HepG2 (cell line): ENCODE results near the gene COLGALT1. TPM values are rescaled to one million over a fixed set of nuclear protein-coding genes. Genes with fewer than 3 reads are reported as not detected.

Experiments
- ATAC-seq: fragments of 200-7000 bp; cut with Tn5 transposase; 3 replicates; pipeline ENCODE4 v1.9.1; 2020; ENCODE audit warnings: mild to moderate bottlenecking, moderate library complexity
- BruUV-seq: library from RNA; stranded (reverse); fragments of 400-500 nt; replicated peaks from 2 replicates; lab custom pipeline; 2021; lab: Mats Ljungman, UMichigan
- CTCF ChIA-PET: fragments of 300-600 bp; formaldehyde crosslinking; extraction: SDS; loops from one replicate; lab custom pipeline; 2021; ENCODE audit warnings: low total read pairs, inconsistent platforms, low intra/inter-chr PET ratio; lab: Yijun Ruan, JAX
- POLR2A ChIA-PET: fragments of 350-600 bp; sonication (Branson Sonifier 250); formaldehyde crosslinking; loops from one replicate; lab custom pipeline; 2020; ENCODE audit warnings: antibody characterized with exemption, inconsistent platforms; lab: Yijun Ruan, JAX
- DNase-seq: peaks from one replicate; pipeline ENCODE4 v3.0.0-alpha.2; 2015; ENCODE audit warnings: low spot score
- FAIRE-seq: peaks from 3 replicates; lab custom pipeline; 2011; peaks lifted over from hg19 to GRCh38; lab: Jason Lieb, UNC
- H2AFZ ChIP-seq: one replicate; pipeline ENCODE4 v1.6.1; 2011; ENCODE audit warnings: low read length, inconsistent platforms
- H3K27ac ChIP-seq: fragments of 300-600 bp; 3 replicates; pipeline ENCODE4 v1.8.0; 2011; ENCODE audit warnings: mixed run types, mild to moderate bottlenecking, mixed read lengths, low read length, inconsistent platforms; ENCODE audit not compliant: insufficient read depth; ENCODE audit errors: extremely low read length
- H3K27me3 ChIP-seq, 2 experiments: fragments of 200-600 bp in 1 of 2; 2 replicates in 1 of 2; 3 replicates in 1 of 2; pipeline versions ENCODE4 v1.6.0 to v1.8.0; 2011; ENCODE audit warnings: low read length in 2 of 2, mild to moderate bottlenecking in 2 of 2, moderate library complexity in 2 of 2, inconsistent platforms in 1 of 2; ENCODE audit not compliant: insufficient read depth in 2 of 2, control insufficient read depth in 1 of 2
- H3K36me3 ChIP-seq, 2 experiments: fragments of 200-600 bp in 1 of 2; replicated peaks in 1 of 2; 2 replicates in 1 of 2; 3 replicates in 1 of 2; pipeline versions ENCODE4 v1.5.1 to v1.8.0; 2011; ENCODE audit warnings: low read length in 2 of 2, inconsistent platforms in 1 of 2; ENCODE audit not compliant: insufficient read depth in 2 of 2, control insufficient read depth in 1 of 2
- H3K4me1 ChIP-seq: 2 replicates; pipeline ENCODE4 v1.5.1; 2012; ENCODE audit warnings: low read length, inconsistent platforms; ENCODE audit not compliant: insufficient read depth
- H3K4me2 ChIP-seq: 2 replicates; pipeline ENCODE4 v1.6.0; 2011; ENCODE audit warnings: low read depth, low read length, inconsistent platforms
- H3K4me3 ChIP-seq, 3 experiments: fragments of 200-600 bp in 1 of 3; sonication (generic), shearing (Covaris generic) in 1 of 3; replicated peaks in 1 of 3; 2 replicates each; pipeline ENCODE4 v1.5.1; 2011 to 2016; ENCODE audit warnings: low read length in 3 of 3, inconsistent platforms in 2 of 3, low read depth in 2 of 3, mild to moderate bottlenecking in 2 of 3, control low read depth in 1 of 3, mixed read lengths in 1 of 3; ENCODE audit not compliant: insufficient read depth in 1 of 3
- H3K79me2 ChIP-seq: one replicate; pipeline ENCODE4 v1.6.1; 2011; ENCODE audit warnings: low read length, inconsistent platforms; ENCODE audit not compliant: insufficient read depth
- H3K9ac ChIP-seq: 2 replicates; pipeline ENCODE4 v1.6.0; 2011; ENCODE audit warnings: mild to moderate bottlenecking, low read depth, low read length, inconsistent platforms; ENCODE audit not compliant: insufficient read depth
- H3K9me3 ChIP-seq: 2 replicates; pipeline ENCODE4 v1.5.1; 2012; ENCODE audit warnings: mild to moderate bottlenecking, low read length
- H4K20me1 ChIP-seq: 2 replicates; pipeline ENCODE4 v1.6.0; 2011; ENCODE audit warnings: inconsistent platforms, mild to moderate bottlenecking, low read length, moderate library complexity; ENCODE audit not compliant: insufficient read depth
- JUNB ChIP-seq: sonication (generic); formaldehyde crosslinking; IDR thresholded peaks from 2 replicates; pipeline ENCODE4 v1.8.0; 2022; ENCODE audit warnings: missing genetic modification reagents, mild to moderate bottlenecking, borderline replicate concordance
- NFATC3 ChIP-seq: sonication (generic); formaldehyde crosslinking; IDR thresholded peaks from 2 replicates; pipeline ENCODE4 v1.5.1; 2020; ENCODE audit warnings: mild to moderate bottlenecking, missing genetic modification reagents
- NR1H2 ChIP-seq: sonication (generic); formaldehyde crosslinking; IDR thresholded peaks from 2 replicates; pipeline ENCODE4 v1.8.1; 2022; ENCODE audit warnings: low read depth, missing genetic modification reagents, borderline replicate concordance
- RXRB ChIP-seq: IDR thresholded peaks from 2 replicates; pipeline ENCODE4 v1.6.1; 2016; ENCODE audit warnings: borderline replicate concordance, missing genetic modification reagents, missing compliant biosample characterization
- SRY ChIP-seq: sonication (generic); formaldehyde crosslinking; IDR thresholded peaks from 2 replicates; pipeline ENCODE4 v1.8.0; 2022; ENCODE audit warnings: mild to moderate bottlenecking, missing genetic modification reagents
- ZBTB40 ChIP-seq, 2 experiments: fragments of 450-650 bp in 1 of 2; sonication (generic) in 1 of 2; formaldehyde crosslinking in 1 of 2; IDR thresholded peaks; 2 replicates each; pipeline versions ENCODE4 v1.6.1 to v1.8.0; 2016 to 2022; ENCODE audit warnings: antibody characterized with exemption in 1 of 2, mild to moderate bottlenecking in 1 of 2, missing genetic modification reagents in 1 of 2
- ZNF160 ChIP-seq: sonication (generic); formaldehyde crosslinking; IDR thresholded peaks from 2 replicates; pipeline ENCODE4 v1.8.0; 2022; ENCODE audit warnings: mild to moderate bottlenecking, inconsistent platforms, missing genetic modification reagents
- ZNF207 ChIP-seq: fragments of 450-650 bp; IDR thresholded peaks from 2 replicates; pipeline ENCODE4 v1.6.1; 2016; ENCODE audit warnings: antibody characterized with exemption, borderline replicate concordance
- ZNF362 ChIP-seq: sonication (generic); formaldehyde crosslinking; IDR thresholded peaks from 2 replicates; pipeline ENCODE4 v1.4.0; 2020; ENCODE audit warnings: missing genetic modification reagents, mild to moderate bottlenecking, borderline replicate concordance
- ZNF513 ChIP-seq: sonication (generic); formaldehyde crosslinking; conservative IDR thresholded peaks from 2 replicates; pipeline ENCODE4 v1.5.0; 2020; ENCODE audit warnings: missing genetic modification reagents
- WGBS: methylation state at CpG from one replicate; pipeline ENCODE4 v1.1.6; 2017; ENCODE audit warnings: low lambda C conversion rate; 5-methylcytosine and 5-hydroxymethylcytosine counted together
- in situ Hi-C: cut with HindIII; loops from 2 replicates; pipeline ENCODE4 v1.10.0; 2017; ENCODE audit warnings: low pct_unique_long_range_greater_than_20kb; ENCODE audit not compliant: extremely low pct_ligation_motif_present
- intact Hi-C: fragments of 100-400 bp; cut with micrococcal nuclease; formaldehyde crosslinking; loops from one replicate; pipeline ENCODE4 v1.10.0; 2022; ENCODE audit not compliant: unreplicated experiment
- polyA plus RNA-seq, 8 experiments: library from polyadenylated mRNA; depleted of rRNA in 3 of 8; stranded (reverse) in 7 of 8; unstranded in 1 of 8; fragments of >200 nt; fragmentation: Illumina TruSeq in 4 of 8; extraction: Trizol in 4 of 8; gene quantifications; 2 replicates each; pipeline versions ENCODE4 v1.2.1 to v1.2.3, GENCODE V29; 2011 to 2016; ENCODE audit warnings: low read depth in 4 of 8, missing spikeins in 1 of 8, mixed read lengths in 1 of 8; ENCODE audit not compliant: insufficient read depth in 1 of 8
- total RNA-seq, 5 experiments: library from RNA; depleted of rRNA; stranded (reverse); fragments of >200 nt; fragmentation: Illumina TruSeq; extraction: Trizol; gene quantifications; 2 replicates each; pipeline ENCODE4 v1.2.3, GENCODE V29; 2016; ENCODE audit warnings: low read depth in 1 of 5

The COLGALT1 gene
- total and polyA plus RNA-seq, 2 of the 13 experiments (the other 11 are each of a cell fraction or from before 2014, with no cell fraction given): 58.0 to 211 TPM

- TF ChIP-seq ZBTB40 (IDR thresholded peaks at IDR 0.05) (no peak), ZBTB40 (CRISPR knock-in tag; IDR thresholded peaks at IDR 0.05) (no peak)
Measured at GRCh38 chr19:17620696-17621095, 65.2 kb downstream of the COLGALT1 start (continued).

GRCh38 chr19:17623224-17623935 is 67.9 kb downstream of the COLGALT1 start:
- H3K36me3 ChIP-seq: no peaks in the 10 kb centered on the region
- FAIRE-seq: no peak
- no peaks in the 10 kb centered on the region; a peak in 1 of 5 replicates for H3K27me3 ChIP-seq
- POLR2A ChIA-PET: no interaction called here
- no peak overlapping the region for H2AFZ ChIP-seq
- intact Hi-C loops: no loop called here
- 71% methylated on average over 21 of the region's 31 CpGs for WGBS
- BruUV-seq: no TSS peak
- no peak overlapping the region for H3K4me2 ChIP-seq
- no peaks in the 10 kb centered on the region for H3K4me1 ChIP-seq
- H4K20me1 ChIP-seq: no peaks in the 10 kb centered on the region
- no peak overlapping the region for H3K27ac ChIP-seq
- H3K79me2 ChIP-seq: no peaks in the 10 kb centered on the region
- DNase-seq: no peak
- in situ Hi-C loops: no loop called here
- ATAC-seq: no peak
- CTCF ChIA-PET: no interaction called here
- H3K9me3 ChIP-seq: no peaks in the 10 kb centered on the region
- no peak overlapping the region for H3K4me3 ChIP-seq
- H3K9ac ChIP-seq: no peak overlapping the region
- TF ChIP-seq SRY (CRISPR knock-in tag): no peak
- no peak for TF ChIP-seq NR1H2
- TF ChIP-seq ZNF362 (CRISPR knock-in tag): no peak
- TF ChIP-seq ZNF207: no peak
- TF ChIP-seq JUNB (CRISPR knock-in tag): no peak
- no peak for TF ChIP-seq ZNF160 (CRISPR knock-in tag)
- TF ChIP-seq ZNF513 (CRISPR knock-in tag): no peak
- TF ChIP-seq NFATC3 (CRISPR knock-in tag): no peak
- no peak for TF ChIP-seq RXRB
